GM12878 (cell line): ENCODE data around the gene FHIP1A. TPM values are rescaled to one million over a fixed set of nuclear protein-coding genes. Genes with fewer than 3 reads are reported as not detected.

ENCODE experiments used
- ATAC-seq: fragments of 200-7000 bp; cut with Tn5 transposase; 3 replicates; pipeline ENCODE4 v1.9.1; 2020; ENCODE audit warnings: mild to moderate bottlenecking, moderate library complexity
- BruUV-seq: library from RNA; stranded (reverse); fragments of 400-500 nt; replicated peaks from 2 replicates; lab custom pipeline; 2021; lab: Mats Ljungman, UMichigan
- CTCF ChIA-PET: fragments of 300-600 bp; sonication (Branson Sonifier 250); formaldehyde crosslinking; extraction: SDS; loops from one replicate; lab custom pipeline; 2021; ENCODE audit warnings: inconsistent platforms; lab: Yijun Ruan, JAX
- POLR2A ChIA-PET: fragments of 350-600 bp; formaldehyde crosslinking; extraction: SDS; loops from one replicate; lab custom pipeline; 2021; ENCODE audit warnings: inconsistent platforms; lab: Charles Lee
- RAD21 ChIA-PET: fragments of 300-600 bp; sonication (Branson Sonifier 250); formaldehyde crosslinking; loops from one replicate; lab custom pipeline; 2023; ENCODE audit warnings: antibody characterized with exemption; ENCODE audit not compliant: unreplicated experiment; lab: Charles Lee
- SMC1A ChIA-PET: fragments of 300-600 bp; sonication (Branson Sonifier 250); formaldehyde crosslinking; loops from one replicate; lab custom pipeline; 2023; ENCODE audit not compliant: unreplicated experiment, uncharacterized antibody; lab: Charles Lee
- DNase-seq: peaks from one replicate; pipeline ENCODE4 v3.0.0-alpha.2; 2011; ENCODE audit warnings: low read depth, low spot score
- FAIRE-seq: peaks from 3 replicates; lab custom pipeline; 2011; peaks lifted over from hg19 to GRCh38; lab: Jason Lieb, UNC
- H2AFZ ChIP-seq: 2 replicates; pipeline ENCODE4 v1.6.0; 2011; ENCODE audit warnings: low read depth, low read length, control low read depth; ENCODE audit not compliant: control insufficient read depth
- H3K27ac ChIP-seq: 2 replicates; pipeline ENCODE4 v1.5.1; 2011; ENCODE audit warnings: control low read depth; ENCODE audit not compliant: control insufficient read depth, insufficient read depth
- H3K27me3 ChIP-seq, 2 experiments: replicated peaks in 1 of 2; 2 replicates each; pipeline versions ENCODE4 v1.6.0 to v1.6.1; 2011; ENCODE audit warnings: low read length in 1 of 2; ENCODE audit not compliant: control insufficient read depth in 2 of 2, insufficient read depth in 2 of 2
- H3K36me3 ChIP-seq, 2 experiments: 2 replicates each; pipeline ENCODE4 v1.5.1; 2011; ENCODE audit warnings: low read length in 1 of 2; ENCODE audit not compliant: control insufficient read depth in 2 of 2, insufficient read depth in 2 of 2
- H3K4me1 ChIP-seq: 2 replicates; pipeline ENCODE4 v1.6.1; 2011; ENCODE audit warnings: mild to moderate bottlenecking, low read length, moderate library complexity, mixed read lengths; ENCODE audit not compliant: control insufficient read depth, insufficient read depth
- H3K4me2 ChIP-seq: 2 replicates; pipeline ENCODE4 v1.6.0; 2011; ENCODE audit warnings: control low read depth; ENCODE audit not compliant: control insufficient read depth, insufficient read depth
- H3K4me3 ChIP-seq: fragments of 200-600 bp; sonication (generic); 2 replicates; pipeline ENCODE4 v1.5.1; 2016
- H3K79me2 ChIP-seq: 2 replicates; pipeline ENCODE4 v1.6.0; 2011; ENCODE audit warnings: low read length; ENCODE audit not compliant: control insufficient read depth, insufficient read depth
- H3K9ac ChIP-seq: 2 replicates; pipeline ENCODE4 v1.8.0; 2011; ENCODE audit warnings: low read length, control low read depth, mixed read lengths; ENCODE audit not compliant: control insufficient read depth, insufficient read depth
- H3K9me3 ChIP-seq: replicated peaks from 3 replicates; pipeline ENCODE4 v1.5.1; 2011; ENCODE audit warnings: mild to moderate bottlenecking, low read length; ENCODE audit not compliant: control insufficient read depth, insufficient read depth
- H4K20me1 ChIP-seq: 2 replicates; pipeline ENCODE4 v1.6.0; 2011; ENCODE audit not compliant: control insufficient read depth, insufficient read depth
- BCL11A ChIP-seq: IDR thresholded peaks from 2 replicates; pipeline ENCODE4 v1.6.1; 2011; ENCODE audit warnings: low read depth, low read length
- BRCA1 ChIP-seq: IDR thresholded peaks from 2 replicates; pipeline ENCODE4 v1.6.1; 2011; ENCODE audit warnings: low read depth, low read length, improper control_type of control experiment
- CBX5 ChIP-seq: sonication (generic); IDR thresholded peaks from 2 replicates; pipeline ENCODE4 v1.6.1; 2016; ENCODE audit warnings: low read depth, moderate library complexity, mild to moderate bottlenecking, inconsistent platforms
- DPF2 ChIP-seq: fragments of 450-650 bp; IDR thresholded peaks from 2 replicates; pipeline ENCODE4 v1.6.1; 2017; ENCODE audit warnings: mild to moderate bottlenecking
- HDAC6 ChIP-seq: fragments of 200-600 bp; sonication (generic); IDR thresholded peaks from one replicate; pipeline ENCODE4 v1.8.0; 2017; ENCODE audit warnings: antibody characterized with exemption; ENCODE audit not compliant: unreplicated experiment
- KAT2A ChIP-seq: conservative IDR thresholded peaks from 2 replicates; pipeline ENCODE4 v1.6.1; 2011; ENCODE audit warnings: low read depth, low read length; ENCODE audit not compliant: control insufficient read depth
- SMAD1 ChIP-seq: fragments of 450-650 bp; IDR thresholded peaks from 2 replicates; pipeline ENCODE4 v1.6.1; 2018; ENCODE audit warnings: mild to moderate bottlenecking, low read depth; ENCODE audit not compliant: partially characterized antibody
- SP1 ChIP-seq: IDR thresholded peaks from one replicate; pipeline ENCODE4 v1.6.1; 2011; ENCODE audit warnings: low read depth, low read length
- TCF3 ChIP-seq: IDR thresholded peaks from 2 replicates; pipeline ENCODE4 v1.6.1; 2012; ENCODE audit warnings: low read depth, mild to moderate bottlenecking, low read length, borderline replicate concordance; ENCODE audit not compliant: insufficient read depth
- WRNIP1 ChIP-seq: IDR thresholded peaks from 2 replicates; pipeline ENCODE4 v1.6.1; 2011; ENCODE audit warnings: low read depth, low read length, improper control_type of control experiment, borderline replicate concordance
- WGBS: methylation state at CpG from one replicate; pipeline ENCODE4 v1.1.6; 2016; ENCODE audit warnings: low lambda C conversion rate; ENCODE audit not compliant: insufficient replicate concordance, insufficient coverage; ENCODE audit errors: missing lambda C conversion rate; 5-methylcytosine and 5-hydroxymethylcytosine counted together
- in situ Hi-C: fragments of 300-500 bp; cut with MboI; formaldehyde crosslinking; loops from 9 replicates; pipeline ENCODE4 v1.14.3; 2018; ENCODE audit warnings: mixed read lengths
- intact Hi-C: fragments of 100-400 bp; cut with micrococcal nuclease; formaldehyde crosslinking; loops from one replicate; pipeline ENCODE4 v1.14.2; 2022; ENCODE audit not compliant: unreplicated experiment
- polyA plus RNA-seq, 11 experiments: library from polyadenylated mRNA; depleted of rRNA in 4 of 11; unstranded in 6 of 11; stranded (reverse) in 5 of 11; fragments of >200 nt; fragmentation: Nextera tagmentation in 4 of 11; fragmentation: Illumina TruSeq in 1 of 11; extraction: Ambion mirVana in 4 of 11; extraction: Trizol in 1 of 11; gene quantifications; 1 replicate in 1 of 11; 2 replicates in 10 of 11; pipeline versions ENCODE4 v1.2.1 to v1.2.3, GENCODE V29; 2011 to 2016; ENCODE audit warnings: inconsistent platforms in 2 of 11, missing spikeins in 2 of 11, low read depth in 1 of 11
- total RNA-seq, 4 experiments: library from RNA; depleted of rRNA in 3 of 4; stranded (reverse); fragments of >200 nt in 3 of 4; fragmentation: Illumina TruSeq in 1 of 4; extraction: Trizol in 1 of 4; gene quantifications; 2 replicates each; pipeline versions ENCODE4 v1.2.1 to v1.2.3, GENCODE V29; 2013 to 2021
- TF ChIP-seq, protein P1 (sequence below): fragments of 450-650 bp; IDR thresholded peaks from 2 replicates; pipeline ENCODE4 v1.6.1; 2016; ENCODE audit warnings: mild to moderate bottlenecking
- TF ChIP-seq, protein P2 (sequence below): IDR thresholded peaks from 2 replicates; pipeline ENCODE4 v1.6.1; 2012; ENCODE audit warnings: low read depth, low read length, improper control_type of control experiment
- TF ChIP-seq, protein P3 (sequence below): fragments of 450-650 bp; IDR thresholded peaks from 2 replicates; pipeline ENCODE4 v1.6.1; 2017; ENCODE audit warnings: mild to moderate bottlenecking

The FHIP1A gene
- total and polyA plus RNA-seq, 10 of the 15 experiments (the other 5 are each of a cell fraction or from before 2014, with no cell fraction given): 0.02 to 5.5 (median 0.13) TPM; not detected in 1

DNA sequence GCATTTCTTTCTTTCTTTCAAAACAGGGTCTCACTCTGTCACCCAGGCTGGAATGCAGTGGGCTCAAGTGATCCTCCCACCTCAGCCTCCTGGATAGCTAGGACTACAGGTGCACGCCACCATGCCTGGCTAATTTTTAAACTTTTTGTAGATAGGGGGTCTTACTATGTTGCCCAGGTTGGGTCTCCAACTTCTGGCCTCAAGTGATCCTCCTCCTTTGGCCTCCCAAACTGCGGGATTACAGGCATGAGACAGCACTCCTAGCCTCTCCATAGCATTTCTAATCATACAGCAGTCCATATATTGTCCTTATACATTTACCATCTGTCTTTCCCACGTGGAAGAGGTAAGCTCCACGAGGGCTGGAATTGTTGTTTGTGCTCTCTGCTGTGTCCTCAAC is 2.0 kb upstream of the FHIP1A start (continued):
- TF ChIP-seq, protein P1, sequence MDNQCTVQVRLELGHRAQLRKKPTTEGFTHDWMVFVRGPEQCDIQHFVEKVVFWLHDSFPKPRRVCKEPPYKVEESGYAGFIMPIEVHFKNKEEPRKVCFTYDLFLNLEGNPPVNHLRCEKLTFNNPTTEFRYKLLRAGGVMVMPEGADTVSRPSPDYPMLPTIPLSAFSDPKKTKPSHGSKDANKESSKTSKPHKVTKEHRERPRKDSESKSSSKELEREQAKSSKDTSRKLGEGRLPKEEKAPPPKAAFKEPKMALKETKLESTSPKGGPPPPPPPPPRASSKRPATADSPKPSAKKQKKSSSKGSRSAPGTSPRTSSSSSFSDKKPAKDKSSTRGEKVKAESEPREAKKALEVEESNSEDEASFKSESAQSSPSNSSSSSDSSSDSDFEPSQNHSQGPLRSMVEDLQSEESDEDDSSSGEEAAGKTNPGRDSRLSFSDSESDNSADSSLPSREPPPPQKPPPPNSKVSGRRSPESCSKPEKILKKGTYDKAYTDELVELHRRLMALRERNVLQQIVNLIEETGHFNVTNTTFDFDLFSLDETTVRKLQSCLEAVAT: no peak
- TF ChIP-seq SMAD1 (no peak), SP1 (no peak)

DNA sequence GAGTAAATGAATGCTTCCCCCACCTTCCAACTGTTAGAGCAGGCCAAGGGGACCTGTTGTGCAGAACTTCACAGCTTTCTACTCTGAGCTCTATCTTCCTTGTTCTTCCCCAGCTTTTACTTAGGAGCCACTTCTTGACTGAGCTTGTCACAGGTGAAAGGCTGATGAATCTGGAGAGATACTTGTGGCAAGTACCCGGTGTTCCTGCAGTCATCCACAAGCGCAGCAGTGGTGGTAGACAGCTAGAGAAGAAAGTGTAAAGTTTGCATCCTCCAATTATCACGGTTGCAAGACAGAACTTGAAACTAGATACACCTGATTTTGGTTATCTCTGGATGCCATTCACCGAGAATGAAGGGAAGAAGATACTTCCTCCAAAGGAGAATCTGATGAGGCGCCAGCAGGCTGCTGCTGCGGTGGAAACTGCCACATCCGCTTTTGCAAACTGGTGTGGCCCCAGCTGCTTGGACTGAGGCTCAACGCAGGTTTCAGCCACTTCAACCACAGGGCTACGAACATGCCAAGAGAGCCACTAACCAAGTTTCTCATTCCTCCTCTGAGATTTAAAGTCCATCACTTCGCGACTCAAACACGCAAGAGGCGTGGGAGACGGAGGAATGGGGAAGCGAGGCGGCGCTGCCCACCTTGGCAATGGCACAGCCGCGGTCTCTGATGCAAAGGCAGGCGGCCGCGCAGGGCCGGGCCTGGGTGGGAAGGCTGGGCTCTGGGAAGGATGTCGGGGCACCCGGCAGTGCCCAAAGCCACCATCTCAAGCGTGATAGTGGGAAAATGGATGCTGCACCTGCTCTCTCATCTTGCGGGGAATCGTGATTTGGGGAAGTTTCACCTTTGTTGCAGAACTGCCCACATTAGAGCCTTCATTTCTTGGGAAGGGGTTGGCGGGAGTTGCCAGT is 1.3 kb upstream of the FHIP1A start:
- intact Hi-C loops: loop anchor here (5.0 kb wide), 1 partner anchor 45 kb away; no protein-coding TSS in a partner anchor
- CTCF ChIA-PET: interaction anchor here (0.6 to 1.3 kb wide), 3 partner anchors 23 to 205 kb away, joined by 3 to 4 read pairs (median 3); no protein-coding TSS in a partner anchor
- TF ChIP-seq CBX5: peak; percentile 85; the same call in 1 of the 2 replicates
- TF ChIP-seq, protein P2, sequence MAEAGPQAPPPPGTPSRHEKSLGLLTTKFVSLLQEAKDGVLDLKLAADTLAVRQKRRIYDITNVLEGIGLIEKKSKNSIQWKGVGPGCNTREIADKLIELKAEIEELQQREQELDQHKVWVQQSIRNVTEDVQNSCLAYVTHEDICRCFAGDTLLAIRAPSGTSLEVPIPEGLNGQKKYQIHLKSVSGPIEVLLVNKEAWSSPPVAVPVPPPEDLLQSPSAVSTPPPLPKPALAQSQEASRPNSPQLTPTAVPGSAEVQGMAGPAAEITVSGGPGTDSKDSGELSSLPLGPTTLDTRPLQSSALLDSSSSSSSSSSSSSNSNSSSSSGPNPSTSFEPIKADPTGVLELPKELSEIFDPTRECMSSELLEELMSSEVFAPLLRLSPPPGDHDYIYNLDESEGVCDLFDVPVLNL: no peak
- peak; percentile 81 for TF ChIP-seq DPF2
- TF ChIP-seq WRNIP1: no peak
- peak; percentile 76 for TF ChIP-seq BCL11A
- TF ChIP-seq HDAC6: no peak
- TF ChIP-seq, protein P3, sequence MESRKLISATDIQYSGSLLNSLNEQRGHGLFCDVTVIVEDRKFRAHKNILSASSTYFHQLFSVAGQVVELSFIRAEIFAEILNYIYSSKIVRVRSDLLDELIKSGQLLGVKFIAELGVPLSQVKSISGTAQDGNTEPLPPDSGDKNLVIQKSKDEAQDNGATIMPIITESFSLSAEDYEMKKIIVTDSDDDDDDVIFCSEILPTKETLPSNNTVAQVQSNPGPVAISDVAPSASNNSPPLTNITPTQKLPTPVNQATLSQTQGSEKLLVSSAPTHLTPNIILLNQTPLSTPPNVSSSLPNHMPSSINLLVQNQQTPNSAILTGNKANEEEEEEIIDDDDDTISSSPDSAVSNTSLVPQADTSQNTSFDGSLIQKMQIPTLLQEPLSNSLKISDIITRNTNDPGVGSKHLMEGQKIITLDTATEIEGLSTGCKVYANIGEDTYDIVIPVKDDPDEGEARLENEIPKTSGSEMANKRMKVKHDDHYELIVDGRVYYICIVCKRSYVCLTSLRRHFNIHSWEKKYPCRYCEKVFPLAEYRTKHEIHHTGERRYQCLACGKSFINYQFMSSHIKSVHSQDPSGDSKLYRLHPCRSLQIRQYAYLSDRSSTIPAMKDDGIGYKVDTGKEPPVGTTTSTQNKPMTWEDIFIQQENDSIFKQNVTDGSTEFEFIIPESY: no peak
- TF ChIP-seq BRCA1: no peak
- TF ChIP-seq KAT2A: no peak
- peak; percentile 92; the same call in 1 of the 2 replicates for TF ChIP-seq TCF3

More for the DNA sequence above, 1.3 kb upstream of the FHIP1A start:
- DNase-seq (peak; percentile 40), ATAC-seq (peak; percentile 87), FAIRE-seq (peak; percentile 95)
- WGBS: 16% methylated on average over 29 of the region's 29 CpGs
- H3K36me3 ChIP-seq: no peaks in the 10 kb centered on the region
- H3K27ac ChIP-seq: no peak overlapping the region
- H3K4me1 ChIP-seq: peaks cover 17% of the 10 kb centered on the region
- peaks cover 0 to 6% of the 10 kb centered on the region in 2 experiments; a peak in 2 of 4 replicates for H3K27me3 ChIP-seq
- SMC1A ChIA-PET: interaction anchor here (0.7 to 1.0 kb wide), 3 partner anchors 15 to 66 kb away, joined by 3 read pairs; no protein-coding TSS in a partner anchor
- RAD21 ChIA-PET: interaction anchor here (0.8 kb wide), 1 partner anchor 480 kb away, joined by 3 read pairs; no protein-coding TSS in a partner anchor
- in situ Hi-C loops: no loop called here
- BruUV-seq: no TSS peak
- peak overlapping the region; percentile 70; the same call in 1 of the 2 replicates for H3K4me3 ChIP-seq
- H3K4me2 ChIP-seq: peak overlapping the region; percentile 92
- H3K9ac ChIP-seq: no peak overlapping the region
- H2AFZ ChIP-seq: peak overlapping the region; percentile 64; the same call in 1 of the 2 replicates
- H4K20me1 ChIP-seq: no peaks in the 10 kb centered on the region; the same call in 1 of the 2 replicates
- no peaks in the 10 kb centered on the region; the same call in 2 of the 3 replicates for H3K9me3 ChIP-seq
- POLR2A ChIA-PET: interaction anchor here (1.6 kb wide), 1 partner anchor 13 kb away, joined by 4 read pairs; no protein-coding TSS in a partner anchor
- no peaks in the 10 kb centered on the region for H3K79me2 ChIP-seq
